Activated gamma-delta T cell treated with Interleukin-2 at 50 U/mL for 16 hours (primary cell): ENCODE measurements around the gene ZMYND8.

Source experiments
- DNase-seq: peaks from one replicate; pipeline ENCODE4 v3.0.0-alpha.2; 2020

The ZMYND8 gene

GRCh38 chr20:47167846-47168245 is 188.7 kb downstream of the ZMYND8 start:
- DNase-seq: no peak

- DNase-seq: no peak
These were observed 191.1 kb downstream of the ZMYND8 start for GRCh38 chr20:47165376-47165865.

DNA sequence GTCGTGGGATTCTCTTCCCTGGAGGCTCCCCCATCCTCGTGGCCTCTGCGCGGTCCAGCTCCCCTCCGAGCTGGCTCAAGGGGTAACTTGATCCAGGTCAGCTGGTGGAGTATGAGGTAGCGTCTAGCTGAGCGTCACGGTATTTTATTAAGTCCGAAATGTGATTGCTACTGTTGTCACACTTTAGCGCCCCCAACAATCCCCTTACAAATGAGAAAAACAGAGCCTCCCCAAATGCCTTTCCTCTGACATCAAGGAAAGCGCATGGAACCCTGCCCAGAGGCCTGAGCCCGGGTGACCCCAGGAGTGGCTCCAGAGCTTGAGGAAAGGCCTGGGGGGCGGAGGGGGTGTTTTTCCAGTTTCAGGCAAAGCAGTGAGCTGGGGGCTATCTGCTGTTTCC is 192.4 kb downstream of the ZMYND8 start:
- no peak for DNase-seq

DNA sequence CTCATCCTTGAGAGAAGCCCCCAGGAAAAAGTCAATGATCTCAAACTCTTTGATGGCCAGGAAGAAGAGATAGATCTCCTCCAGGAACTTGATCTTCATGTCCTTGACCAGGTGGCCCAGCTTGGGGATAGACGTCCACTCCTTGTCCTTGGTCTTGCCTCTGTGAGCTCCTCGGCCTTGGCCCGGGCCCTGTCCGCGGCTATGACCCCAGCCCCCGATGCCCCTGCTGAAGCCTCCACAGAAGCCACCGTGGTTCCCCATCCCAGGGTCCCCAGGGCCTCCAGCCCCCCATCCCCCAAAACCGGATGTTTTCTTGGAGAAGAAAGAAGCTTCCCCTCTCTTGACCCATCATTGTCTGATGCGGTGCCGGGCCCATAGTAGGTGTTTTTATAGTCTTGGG is 195.1 kb downstream of the ZMYND8 start:
- DNase-seq: no peak

GRCh38 chr20:47160992-47161391 is 195.5 kb downstream of the ZMYND8 start:
- DNase-seq: no peak

- DNase-seq: no peak
These were observed 196.3 kb downstream of the ZMYND8 start for GRCh38 chr20:47160240-47160639.
